Measurements from ENCODE around the gene TRAPPC13. TPM values are rescaled to one million over a fixed set of nuclear protein-coding genes. Genes with fewer than 3 reads are reported as not detected.
"Not testable (repeated sequence)": the region's sequence is repeated elsewhere in the genome, so short reads cannot be mapped to it uniquely, and the experiment has no call there.

TRAPPC13 gene
- total RNA-seq, 1 experiment from 2014 or later = 14.0 TPM

- DNase-seq (ENCODE audit: low spot score) = not testable (repeated sequence)
Measured at GRCh38 chr5:65676056-65676455, 51.2 kb downstream of the TRAPPC13 start.

- DNase-seq (ENCODE audit: low spot score) = no peak
Measured at GRCh38 chr5:65682148-65682547, 57.3 kb downstream of the TRAPPC13 start.

GRCh38 chr5:65693121-65693520, 68.3 kb downstream of the TRAPPC13 start:
- no peak for DNase-seq (ENCODE audit: low spot score)

- no peak for DNase-seq (ENCODE audit: low spot score)
Measured at GRCh38 chr5:65695162-65695755, 70.4 kb downstream of the TRAPPC13 start.

- no peak for DNase-seq (ENCODE audit: low spot score)
Measured at GRCh38 chr5:65695896-65696295, 71.1 kb downstream of the TRAPPC13 start.

GRCh38 chr5:65696892-65697291, 72.1 kb downstream of the TRAPPC13 start:
- no peak for DNase-seq (ENCODE audit: low spot score)

- DNase-seq (ENCODE audit: low spot score) = no peak
Measured at GRCh38 chr5:65699338-65699737, 74.5 kb downstream of the TRAPPC13 start.

- no peak for DNase-seq (ENCODE audit: low spot score)
Measured at GRCh38 chr5:65702036-65702435, 77.2 kb downstream of the TRAPPC13 start.

GRCh38 chr5:65704621-65705239, 79.9 kb downstream of the TRAPPC13 start:
- DNase-seq (ENCODE audit: low spot score) = no peak

- DNase-seq (ENCODE audit: low spot score) = no peak
Measured at GRCh38 chr5:65707663-65708062, 82.8 kb downstream of the TRAPPC13 start.

GRCh38 chr5:65708145-65708544, 83.3 kb downstream of the TRAPPC13 start:
- no peak for DNase-seq (ENCODE audit: low spot score)

Small RNA genes lying within 50 kb of the gene (small RNA-seq; reads per million reads assigned to genes)
- not detected for gene RNU6-540P

Other genes starting within 250 kb of the TRAPPC13 start
- 17.3 and 21.6 TPM in 2 replicates for gene ADAMTS6, start 143.1 kb upstream of the TRAPPC13 start, total RNA-seq (2014; rRNA removed; shearing (Covaris generic))
- 19.7 and 20.8 TPM in 2 replicates for gene CENPK, start 61.9 kb upstream of the TRAPPC13 start, total RNA-seq (2014; rRNA removed; shearing (Covaris generic))
- 17.6 and 18.6 TPM in 2 replicates for gene PPWD1, start 61.7 kb upstream of the TRAPPC13 start, total RNA-seq (2014; rRNA removed; shearing (Covaris generic))
- gene TRIM23, start 694 bp upstream of the TRAPPC13 start, total RNA-seq (2014; rRNA removed; shearing (Covaris generic)) = 3.8 and 4.4 TPM in 2 replicates
- gene SHLD3, start within 50 bp of the TRAPPC13 start, total RNA-seq (2014; rRNA removed; shearing (Covaris generic)) = 1.8 and 2.5 TPM in 2 replicates
- 0.97 and 1.2 TPM in 2 replicates for gene SGTB, start 97.1 kb downstream of the TRAPPC13 start, total RNA-seq (2014; rRNA removed; shearing (Covaris generic))
- 19.6 and 22.8 TPM in 2 replicates for gene NLN, start 97.2 kb downstream of the TRAPPC13 start, total RNA-seq (2014; rRNA removed; shearing (Covaris generic))